ENCODE results near the gene DGKB.

DGKB gene

GRCh38 chr7:14676896-14677295 lies 225.7 kb downstream of the DGKB start:
- no peak for DNase-seq

GRCh38 chr7:14673202-14673601 lies 229.3 kb downstream of the DGKB start:
- no peak for DNase-seq

- no peak for DNase-seq
These were observed 235.6 kb downstream of the DGKB start for GRCh38 chr7:14666913-14667312.

- no peak for DNase-seq
These were observed 236.2 kb downstream of the DGKB start for GRCh38 chr7:14666304-14666703.

- DNase-seq: no peak
These were observed 262.8 kb downstream of the DGKB start for GRCh38 chr7:14639801-14640200.

- DNase-seq: no peak
These were observed 263.2 kb downstream of the DGKB start for GRCh38 chr7:14639329-14639728.

- DNase-seq: no peak
These were observed 264.6 kb downstream of the DGKB start for GRCh38 chr7:14637968-14638367.

GRCh38 chr7:14635955-14636354 lies 266.6 kb downstream of the DGKB start:
- DNase-seq: no peak

GRCh38 chr7:14630048-14630447 lies 272.5 kb downstream of the DGKB start:
- no peak for DNase-seq

GRCh38 chr7:14628516-14628915 lies 274.0 kb downstream of the DGKB start:
- no peak for DNase-seq

GRCh38 chr7:14626076-14626475 lies 276.5 kb downstream of the DGKB start:
- no peak for DNase-seq

GRCh38 chr7:14622559-14622958 lies 280.0 kb downstream of the DGKB start:
- DNase-seq: no peak

- no peak for DNase-seq
These were observed 296.4 kb downstream of the DGKB start for GRCh38 chr7:14606101-14606500.

GRCh38 chr7:14604606-14605005 lies 297.9 kb downstream of the DGKB start:
- no peak for DNase-seq

GRCh38 chr7:14602851-14603250 lies 299.7 kb downstream of the DGKB start:
- DNase-seq: no peak

GRCh38 chr7:14600766-14601367 lies 301.7 kb downstream of the DGKB start:
- no peak for DNase-seq

- DNase-seq: no peak
These were observed 303.6 kb downstream of the DGKB start for GRCh38 chr7:14598978-14599377.

GRCh38 chr7:14596421-14596820 lies 306.1 kb downstream of the DGKB start:
- DNase-seq: no peak

- no peak for DNase-seq
These were observed 312.3 kb downstream of the DGKB start for GRCh38 chr7:14590206-14590605.

- no peak for DNase-seq
These were observed 317.3 kb downstream of the DGKB start for GRCh38 chr7:14585232-14585631.

GRCh38 chr7:14583518-14583917 lies 319.0 kb downstream of the DGKB start:
- no peak for DNase-seq

GRCh38 chr7:14582010-14582409 lies 320.5 kb downstream of the DGKB start:
- no peak for DNase-seq

GRCh38 chr7:14579971-14580370 lies 322.6 kb downstream of the DGKB start:
- no peak for DNase-seq

- no peak for DNase-seq
These were observed 326.0 kb downstream of the DGKB start for GRCh38 chr7:14576578-14576977.

- no peak for DNase-seq
These were observed 331.6 kb downstream of the DGKB start for GRCh38 chr7:14570750-14571607.

All from NCI-H2171 (cell line).